Panc1 (cell line): Measurements from ENCODE around the gene ZNF391. TPM values are rescaled to one million over a fixed set of nuclear protein-coding genes. Genes with fewer than 3 reads are reported as not detected.

Source experiments
- ATAC-seq: fragments of 200-7000 bp; cut with Tn5 transposase; 2 replicates; pipeline ENCODE4 v1.9.1; 2020; ENCODE audit warnings: mild to moderate bottlenecking, moderate library complexity
- BruUV-seq: library from RNA; stranded (reverse); fragments of 400-500 nt; replicated peaks from 2 replicates; lab custom pipeline; 2021; lab: Mats Ljungman, UMichigan
- CTCF ChIA-PET: fragments of 300-600 bp; sonication (Branson Sonifier 250); formaldehyde crosslinking; loops from one replicate; lab custom pipeline; 2022; ENCODE audit warnings: antibody characterized with exemption; lab: Charles Lee
- POLR2A ChIA-PET: fragments of 300-600 bp; sonication (Branson Sonifier 250); formaldehyde crosslinking; loops from one replicate; lab custom pipeline; 2022; ENCODE audit warnings: antibody characterized with exemption; lab: Charles Lee
- DNase-seq: peaks from one replicate; pipeline ENCODE4 v3.0.0-alpha.2; 2010; ENCODE audit warnings: low read depth, low spot score
- H3K27ac ChIP-seq: 2 replicates; pipeline ENCODE4 v1.5.1; 2011; ENCODE audit warnings: mild to moderate bottlenecking, low read length, inconsistent platforms
- H3K27me3 ChIP-seq: fragments of 200-500 bp; sonication (Bioruptor generic); 2 replicates; pipeline ENCODE4 v1.6.0; 2014; ENCODE audit warnings: low read length, inconsistent platforms; ENCODE audit not compliant: control insufficient read depth, insufficient read depth
- H3K36me3 ChIP-seq: fragments of 200-500 bp; sonication (Bioruptor generic); 2 replicates; pipeline ENCODE4 v1.5.1; 2014; ENCODE audit warnings: inconsistent platforms, mild to moderate bottlenecking, low read length, moderate library complexity; ENCODE audit not compliant: control insufficient read depth, insufficient read depth
- H3K4me1 ChIP-seq: 2 replicates; pipeline ENCODE4 v1.5.1; 2011; ENCODE audit warnings: inconsistent platforms, mild to moderate bottlenecking, low read length, moderate library complexity; ENCODE audit not compliant: control insufficient read depth, insufficient read depth
- H3K4me3 ChIP-seq, 2 experiments: 2 replicates each; pipeline ENCODE4 v1.5.1; 2011 to 2012; ENCODE audit warnings: low read depth in 2 of 2, low read length in 2 of 2, mild to moderate bottlenecking in 2 of 2, inconsistent platforms in 1 of 2, moderate library complexity in 1 of 2
- H3K9me3 ChIP-seq: fragments of 200-500 bp; sonication (Bioruptor generic); 2 replicates; pipeline ENCODE4 v1.5.1; 2014; ENCODE audit warnings: low read depth, mild to moderate bottlenecking, inconsistent platforms, low read length, moderate library complexity; ENCODE audit not compliant: control insufficient read depth, insufficient read depth
- CTCF ChIP-seq: fragments of 450-650 bp; IDR thresholded peaks from 2 replicates; pipeline ENCODE4 v1.5.1; 2017; ENCODE audit warnings: mild to moderate bottlenecking
- POLR2AphosphoS5 ChIP-seq: IDR thresholded peaks from 2 replicates; pipeline ENCODE4 v1.6.1; 2012; ENCODE audit warnings: mild to moderate bottlenecking, low read depth, low read length, moderate library complexity
- REST ChIP-seq, 2 experiments: IDR thresholded peaks; 2 replicates each; pipeline ENCODE4 v1.6.1; 2011 to 2012; ENCODE audit warnings: low read depth in 2 of 2, control low read depth in 1 of 2, low read length in 1 of 2, mild to moderate bottlenecking in 1 of 2, moderate library complexity in 1 of 2; ENCODE audit not compliant: insufficient read depth in 1 of 2
- SIN3A ChIP-seq: IDR thresholded peaks from 2 replicates; pipeline ENCODE4 v1.6.1; 2012; ENCODE audit warnings: low read depth, mild to moderate bottlenecking, low read length, moderate library complexity, borderline replicate concordance; ENCODE audit not compliant: insufficient read depth
- TCF7L2 ChIP-seq: IDR thresholded peaks from 2 replicates; pipeline ENCODE4 v1.6.1; 2011; ENCODE audit warnings: mild to moderate bottlenecking, low read depth, low read length, inconsistent platforms
- in situ Hi-C: cut with HindIII; loops from 2 replicates; pipeline ENCODE4 v1.10.0; 2016; ENCODE audit warnings: low sequenced_read_pairs, low pct_unique_long_range_greater_than_20kb
- intact Hi-C: fragments of 100-400 bp; cut with micrococcal nuclease; formaldehyde crosslinking; loops from one replicate; pipeline ENCODE4 v1.10.0; 2022; ENCODE audit not compliant: unreplicated experiment
- total RNA-seq: library from RNA; stranded (reverse); gene quantifications from one replicate; pipeline ENCODE4 v1.2.1, GENCODE V29; 2021; ENCODE audit not compliant: unreplicated experiment

The ZNF391 gene
- total RNA-seq, 1 experiment from 2014 or later = 4.4 TPM

DNA sequence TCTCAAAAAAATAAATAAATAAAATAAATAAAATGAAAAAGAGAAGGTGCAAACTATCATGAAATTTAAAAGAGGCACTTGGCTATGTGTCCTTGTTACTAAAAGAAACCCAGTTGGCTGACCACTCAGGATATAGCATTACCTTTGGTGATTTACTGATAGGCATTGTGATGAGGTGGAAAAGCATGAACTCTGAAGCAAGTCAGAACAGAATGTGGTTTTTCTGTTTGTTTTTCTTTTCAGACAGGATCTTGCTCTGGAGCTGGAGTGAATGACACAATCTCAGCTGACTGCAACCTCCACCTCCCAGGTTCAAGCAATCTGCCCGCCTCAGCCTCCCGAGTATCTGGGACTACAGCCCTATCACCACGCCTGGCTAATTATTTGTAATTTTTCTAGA lies 52.4 kb downstream of the ZNF391 start:
- ChIA-PET CTCF (no interaction called here), POLR2A (no interaction called here)
- DNase-seq (no peak), ATAC-seq (no peak)
- in situ Hi-C loops = no loop called here
- TF ChIP-seq REST (IDR thresholded peaks at IDR 0.05; ENCODE audit: insufficient read depth in 1 of 2, low read depth in 2 of 2, low read length in 1 of 2) = no peak
- TF ChIP-seq POLR2AphosphoS5 = no peak
- no peak for TF ChIP-seq SIN3A
- TF ChIP-seq CTCF = no peak
- no peak for TF ChIP-seq TCF7L2
- Histone ChIP-seq H3K9me3 (peaks cover 29% of the 10 kb centered on the region; the same call in 1 of the 2 replicates), H3K4me1 (no peaks in the 10 kb centered on the region), H3K36me3 (no peaks in the 10 kb centered on the region), H3K4me3 (no peak overlapping the region), H3K27ac (no peak overlapping the region), H3K27me3 (no peaks in the 10 kb centered on the region)
- intact Hi-C loops = no loop called here
- no TSS peak for BruUV-seq

- ATAC-seq (no peak), DNase-seq (no peak)
- POLR2A ChIA-PET = no interaction called here
- no peaks in the 10 kb centered on the region for H3K4me1 ChIP-seq
- peaks cover 39% of the 10 kb centered on the region for H3K9me3 ChIP-seq
- no peaks in the 10 kb centered on the region for H3K27me3 ChIP-seq
- no TSS peak for BruUV-seq
- TF ChIP-seq CTCF (no peak), SIN3A (no peak), TCF7L2 (no peak), POLR2AphosphoS5 (no peak), REST (IDR thresholded peaks at IDR 0.05; ENCODE audit: insufficient read depth in 1 of 2, low read depth in 2 of 2, low read length in 1 of 2) (no peak)
- H3K36me3 ChIP-seq = no peaks in the 10 kb centered on the region
- in situ Hi-C loops = no loop called here
- H3K27ac ChIP-seq = no peak overlapping the region
- no peak overlapping the region for H3K4me3 ChIP-seq
- CTCF ChIA-PET = no interaction called here
- intact Hi-C loops = no loop called here
Measured at GRCh38 chr6:27442932-27443331, 54.4 kb downstream of the ZNF391 start.
